Activated CD8-positive, alpha-beta memory T cell treated with anti-CD3 and anti-CD28 coated beads for 24 hours (primary cell): ENCODE data around the gene MACF1.

Experiments used
- DNase-seq: peaks from one replicate; pipeline ENCODE4 v3.0.0-alpha.2; 2020

MACF1 gene

GRCh38 chr1:39214998-39215873 lies 10.7 kb downstream of the MACF1 start:
- DNase-seq, result peak; percentile 73

GRCh38 chr1:39216771-39217170 lies 12.3 kb downstream of the MACF1 start:
- DNase-seq, result no peak

GRCh38 chr1:39220891-39221870 lies 16.7 kb downstream of the MACF1 start:
- no peak for DNase-seq

GRCh38 chr1:39224295-39224829 lies 19.9 kb downstream of the MACF1 start:
- no peak for DNase-seq

GRCh38 chr1:39226836-39227235 lies 22.3 kb downstream of the MACF1 start:
- DNase-seq, result no peak

GRCh38 chr1:39228252-39228651 lies 23.8 kb downstream of the MACF1 start:
- DNase-seq, result no peak

- no peak for DNase-seq
Measured at GRCh38 chr1:39229504-39229903, 25.0 kb downstream of the MACF1 start.

- peak; percentile 63 for DNase-seq
Measured at GRCh38 chr1:39230261-39231190, 26.0 kb downstream of the MACF1 start.

GRCh38 chr1:39236971-39237370 lies 32.5 kb downstream of the MACF1 start:
- no peak for DNase-seq

GRCh38 chr1:39238476-39238875 lies 34.0 kb downstream of the MACF1 start:
- no peak for DNase-seq

GRCh38 chr1:39239968-39240367 lies 35.5 kb downstream of the MACF1 start:
- no peak for DNase-seq

- no peak for DNase-seq
Measured at GRCh38 chr1:39243302-39243701, 38.8 kb downstream of the MACF1 start.

- DNase-seq, result no peak
Measured at GRCh38 chr1:39250460-39251240, 46.2 kb downstream of the MACF1 start.

GRCh38 chr1:39255222-39255621 lies 50.7 kb downstream of the MACF1 start:
- DNase-seq, result no peak

- peak; percentile 87 for DNase-seq
Measured at GRCh38 chr1:39258146-39258924, 53.8 kb downstream of the MACF1 start.

- no peak for DNase-seq
Measured at GRCh38 chr1:39258925-39259244, 54.4 kb downstream of the MACF1 start.

GRCh38 chr1:39261712-39262221 lies 57.3 kb downstream of the MACF1 start:
- DNase-seq, result no peak

GRCh38 chr1:39262802-39263201 lies 58.3 kb downstream of the MACF1 start:
- no peak for DNase-seq

- no peak for DNase-seq
Measured at GRCh38 chr1:39266269-39266668, 61.8 kb downstream of the MACF1 start.

GRCh38 chr1:39266792-39267191 lies 62.3 kb downstream of the MACF1 start:
- no peak for DNase-seq
